ENCODE data around the gene PHACTR2.
"Not testable (repeated sequence)": the region's sequence is repeated elsewhere in the genome, so short reads cannot be mapped to it uniquely, and the experiment has no call there.

PHACTR2 gene

GRCh38 chr6:143782481-143782880 lies 104.7 kb downstream of the PHACTR2 start:
- Histone ChIP-seq H3K27me3 (ENCODE audit: insufficient read depth, low read depth, severe bottlenecking) (no peaks in the 10 kb centered on the region), H3K27ac (no peak overlapping the region), H3K36me3 (no peaks in the 10 kb centered on the region), H3K4me3 (ENCODE audit: low read depth, low read length) (no peak overlapping the region), H3K9me3 (ENCODE audit: severe bottlenecking) (peaks cover 2% of the 10 kb centered on the region)
- TF ChIP-seq, protein P1, sequence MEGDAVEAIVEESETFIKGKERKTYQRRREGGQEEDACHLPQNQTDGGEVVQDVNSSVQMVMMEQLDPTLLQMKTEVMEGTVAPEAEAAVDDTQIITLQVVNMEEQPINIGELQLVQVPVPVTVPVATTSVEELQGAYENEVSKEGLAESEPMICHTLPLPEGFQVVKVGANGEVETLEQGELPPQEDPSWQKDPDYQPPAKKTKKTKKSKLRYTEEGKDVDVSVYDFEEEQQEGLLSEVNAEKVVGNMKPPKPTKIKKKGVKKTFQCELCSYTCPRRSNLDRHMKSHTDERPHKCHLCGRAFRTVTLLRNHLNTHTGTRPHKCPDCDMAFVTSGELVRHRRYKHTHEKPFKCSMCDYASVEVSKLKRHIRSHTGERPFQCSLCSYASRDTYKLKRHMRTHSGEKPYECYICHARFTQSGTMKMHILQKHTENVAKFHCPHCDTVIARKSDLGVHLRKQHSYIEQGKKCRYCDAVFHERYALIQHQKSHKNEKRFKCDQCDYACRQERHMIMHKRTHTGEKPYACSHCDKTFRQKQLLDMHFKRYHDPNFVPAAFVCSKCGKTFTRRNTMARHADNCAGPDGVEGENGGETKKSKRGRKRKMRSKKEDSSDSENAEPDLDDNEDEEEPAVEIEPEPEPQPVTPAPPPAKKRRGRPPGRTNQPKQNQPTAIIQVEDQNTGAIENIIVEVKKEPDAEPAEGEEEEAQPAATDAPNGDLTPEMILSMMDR (IDR thresholded peaks at IDR 0.05; ENCODE audit: low read depth, low read length): no peak
- DNase-seq: no peak

- no peaks in the 10 kb centered on the region for H3K36me3 ChIP-seq
- H3K27me3 ChIP-seq (ENCODE audit: insufficient read depth, low read depth, severe bottlenecking): no peaks in the 10 kb centered on the region
- peaks cover 2% of the 10 kb centered on the region for H3K9me3 ChIP-seq (ENCODE audit: severe bottlenecking)
- TF ChIP-seq, protein P1 (IDR thresholded peaks at IDR 0.05; ENCODE audit: low read depth, low read length): no peak
- H3K27ac ChIP-seq: no peak overlapping the region
- no peak overlapping the region for H3K4me3 ChIP-seq (ENCODE audit: low read depth, low read length)
- no peak for DNase-seq
Observed at GRCh38 chr6:143783077-143783476, 105.3 kb downstream of the PHACTR2 start.

- Histone ChIP-seq H3K27me3 (ENCODE audit: insufficient read depth, low read depth, severe bottlenecking) (no peaks in the 10 kb centered on the region), H3K36me3 (no peaks in the 10 kb centered on the region), H3K9me3 (ENCODE audit: severe bottlenecking) (peaks cover 2% of the 10 kb centered on the region), H3K27ac (no peak overlapping the region), H3K4me3 (ENCODE audit: low read depth, low read length) (no peak overlapping the region)
- TF ChIP-seq, protein P1 (IDR thresholded peaks at IDR 0.05; ENCODE audit: low read depth, low read length): no peak
- no peak for DNase-seq
Observed at GRCh38 chr6:143784316-143784715, 106.6 kb downstream of the PHACTR2 start.

DNA sequence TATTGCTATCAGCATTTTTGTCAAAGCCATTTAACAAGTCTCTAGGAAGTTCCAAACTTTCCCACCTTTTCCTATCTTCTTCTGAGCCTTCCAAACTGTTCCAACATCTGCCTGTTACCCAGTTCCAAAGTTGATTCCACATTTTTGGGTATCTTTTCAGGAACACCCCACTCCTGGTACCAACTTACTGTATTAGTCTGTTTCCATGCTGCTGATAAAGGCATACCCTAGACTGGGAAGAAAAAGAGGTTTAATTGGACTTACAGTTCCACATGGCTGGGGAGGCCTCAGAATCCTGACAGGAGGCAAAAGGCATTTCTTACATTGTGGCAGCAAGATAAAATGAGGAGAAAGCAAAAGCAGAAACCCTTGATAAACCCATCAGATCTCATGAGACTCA lies 108.6 kb downstream of the PHACTR2 start:
- H3K27ac ChIP-seq; H3K4me3 ChIP-seq (ENCODE audit: low read depth, low read length); H3K9me3 ChIP-seq (ENCODE audit: severe bottlenecking); DNase-seq; H3K27me3 ChIP-seq (ENCODE audit: insufficient read depth, low read depth, severe bottlenecking); H3K36me3 ChIP-seq: not testable (repeated sequence)

GRCh38 chr6:143792402-143793279 lies 114.9 kb downstream of the PHACTR2 start:
- no peak for DNase-seq
- H3K36me3 ChIP-seq: no peaks in the 10 kb centered on the region
- H3K27me3 ChIP-seq (ENCODE audit: insufficient read depth, low read depth, severe bottlenecking): no peaks in the 10 kb centered on the region
- H3K27ac ChIP-seq: no peak overlapping the region
- TF ChIP-seq, protein P1 (IDR thresholded peaks at IDR 0.05; ENCODE audit: low read depth, low read length): no peak
- H3K9me3 ChIP-seq (ENCODE audit: severe bottlenecking): no peaks in the 10 kb centered on the region
- no peak overlapping the region for H3K4me3 ChIP-seq (ENCODE audit: low read depth, low read length)

DNA sequence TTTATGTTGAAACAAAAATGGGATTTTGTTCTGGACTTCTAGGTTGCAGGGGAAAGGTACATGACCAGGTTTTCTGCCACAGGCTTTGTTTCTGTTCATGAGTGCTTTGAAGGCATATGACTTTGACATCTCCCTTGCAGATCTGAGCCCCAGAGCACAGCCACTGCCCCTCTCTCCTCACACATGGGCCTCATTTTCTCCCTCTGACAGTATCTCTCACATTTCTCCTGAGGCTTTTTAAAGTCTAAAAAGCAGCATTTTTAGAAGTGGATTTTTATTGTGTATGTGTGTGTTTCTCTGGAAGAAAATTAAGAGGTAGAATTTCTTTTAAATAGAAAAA lies 115.5 kb downstream of the PHACTR2 start:
- TF ChIP-seq, protein P1 (IDR thresholded peaks at IDR 0.05; ENCODE audit: low read depth, low read length): no peak
- H3K36me3 ChIP-seq: no peaks in the 10 kb centered on the region
- no peaks in the 10 kb centered on the region for H3K27me3 ChIP-seq (ENCODE audit: insufficient read depth, low read depth, severe bottlenecking)
- H3K27ac ChIP-seq: no peak overlapping the region
- no peaks in the 10 kb centered on the region for H3K9me3 ChIP-seq (ENCODE audit: severe bottlenecking)
- DNase-seq: no peak
- H3K4me3 ChIP-seq (ENCODE audit: low read depth, low read length): no peak overlapping the region

DNA sequence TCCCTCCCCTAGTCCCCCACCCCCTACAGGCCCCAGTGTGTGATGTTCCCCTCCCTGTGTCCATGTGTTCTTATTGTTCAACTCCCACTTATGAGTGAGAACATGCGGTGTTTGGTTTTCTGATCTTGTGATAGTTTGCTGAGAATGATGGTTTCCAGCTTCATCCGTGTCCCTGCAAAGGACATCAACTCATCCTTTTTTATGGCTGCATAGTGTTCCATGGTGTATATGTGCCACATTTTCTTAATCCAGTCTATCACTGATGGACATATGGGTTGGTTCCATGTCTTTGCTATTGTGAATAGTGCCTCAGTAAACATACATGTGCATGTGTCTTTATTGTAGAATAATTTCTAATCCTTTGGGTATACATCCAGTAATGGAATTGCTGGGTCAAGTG lies 118.8 kb downstream of the PHACTR2 start:
- H3K9me3 ChIP-seq (ENCODE audit: severe bottlenecking); H3K27ac ChIP-seq; H3K4me3 ChIP-seq (ENCODE audit: low read depth, low read length); H3K27me3 ChIP-seq (ENCODE audit: insufficient read depth, low read depth, severe bottlenecking); H3K36me3 ChIP-seq; DNase-seq: not testable (repeated sequence)

- not testable (repeated sequence) for H3K27ac ChIP-seq; H3K4me3 ChIP-seq (ENCODE audit: low read depth, low read length); H3K27me3 ChIP-seq (ENCODE audit: insufficient read depth, low read depth, severe bottlenecking); H3K9me3 ChIP-seq (ENCODE audit: severe bottlenecking); DNase-seq; H3K36me3 ChIP-seq
Observed at GRCh38 chr6:143798487-143798886, 120.7 kb downstream of the PHACTR2 start.

Measured in WERI-Rb-1 (cell line).